ENCODE measurements around the gene RBP2. TPM values are rescaled to one million over a fixed set of nuclear protein-coding genes. Genes with fewer than 3 reads are reported as not detected.
"Not testable (repeated sequence)": the region's sequence is repeated elsewhere in the genome, so short reads cannot be mapped to it uniquely, and the experiment has no call there.

The RBP2 gene
- total RNA-seq, 1 experiment from 2014 or later = not detected

- POLR2A ChIA-PET = interaction anchor here (1.2 kb wide), 1 partner anchor 29 kb away, joined by 5 read pairs; the partner anchor contains the start of gene COPB2
- no peak for TF ChIP-seq CTCF (IDR thresholded peaks at IDR 0.05; ENCODE audit: unreplicated experiment)
- Mint-ChIP-seq H3K4me3 (ENCODE audit: unreplicated experiment) (no peak overlapping the region), H3K36me3 (ENCODE audit: insufficient read depth, unreplicated experiment) (peaks cover 9% of the 10 kb centered on the region), H3K9me3 (ENCODE audit: unreplicated experiment) (peaks cover 21% of the 10 kb centered on the region), H3K27me3 (ENCODE audit: insufficient read depth, unreplicated experiment) (no peaks in the 10 kb centered on the region), H3K27ac (ENCODE audit: low read depth, unreplicated experiment) (no peak overlapping the region), H3K4me1 (ENCODE audit: insufficient read depth, unreplicated experiment) (no peaks in the 10 kb centered on the region)
- intact Hi-C loops (cut with micrococcal nuclease) = no loop called here
- DNase-seq (ENCODE audit: unreplicated experiment) = no peak
- CTCF ChIA-PET = interaction anchor here (0.6 to 11.0 kb wide), 4 partner anchors 10 to 528 kb away, joined by 3 to 234 read pairs (median 8); no protein-coding TSS in a partner anchor
- no TSS peak for BruUV-seq (replicated peaks)
Observed at GRCh38 chr3:139418144-139418543, 58.2 kb downstream of the RBP2 start.

GRCh38 chr3:139416275-139416674 lies 60.0 kb downstream of the RBP2 start:
- TF ChIP-seq CTCF (IDR thresholded peaks at IDR 0.05; ENCODE audit: unreplicated experiment) = no peak
- CTCF ChIA-PET = no interaction called here

GRCh38 chr3:139414608-139415224 lies 61.6 kb downstream of the RBP2 start:
- no peak for TF ChIP-seq CTCF (IDR thresholded peaks at IDR 0.05; ENCODE audit: unreplicated experiment)
- DNase-seq (ENCODE audit: unreplicated experiment) = no peak
- H3K4me1 Mint-ChIP-seq (ENCODE audit: insufficient read depth, unreplicated experiment) = no peaks in the 10 kb centered on the region
- intact Hi-C loops (cut with micrococcal nuclease) = no loop called here
- peaks cover 44% of the 10 kb centered on the region for H3K9me3 Mint-ChIP-seq (ENCODE audit: unreplicated experiment)
- ChIA-PET CTCF (interaction anchor here (0.6 to 1.1 kb wide), 2 partner anchors 9 to 86 kb away, joined by 3 read pairs; no protein-coding TSS in a partner anchor), POLR2A (no interaction called here)
- BruUV-seq (replicated peaks) = no TSS peak
- peaks cover 5% of the 10 kb centered on the region for H3K36me3 Mint-ChIP-seq (ENCODE audit: insufficient read depth, unreplicated experiment)
- H3K27me3 Mint-ChIP-seq (ENCODE audit: insufficient read depth, unreplicated experiment) = no peaks in the 10 kb centered on the region
- no peak overlapping the region for H3K4me3 Mint-ChIP-seq (ENCODE audit: unreplicated experiment)
- no peak overlapping the region for H3K27ac Mint-ChIP-seq (ENCODE audit: low read depth, unreplicated experiment)

More at GRCh38 chr3:139416275-139416674, 60.0 kb downstream of the RBP2 start:
- POLR2A ChIA-PET = interaction anchor here (1.3 kb wide), 1 partner anchor 26 kb away, joined by 3 read pairs; the partner anchor contains the start of gene COPB2
- intact Hi-C loops (cut with micrococcal nuclease) = no loop called here
- H3K9me3 Mint-ChIP-seq (ENCODE audit: unreplicated experiment) = peaks cover 38% of the 10 kb centered on the region
- peaks cover 5% of the 10 kb centered on the region for H3K36me3 Mint-ChIP-seq (ENCODE audit: insufficient read depth, unreplicated experiment)
- no peak overlapping the region for H3K27ac Mint-ChIP-seq (ENCODE audit: low read depth, unreplicated experiment)
- H3K27me3 Mint-ChIP-seq (ENCODE audit: insufficient read depth, unreplicated experiment) = no peaks in the 10 kb centered on the region
- no peak overlapping the region for H3K4me3 Mint-ChIP-seq (ENCODE audit: unreplicated experiment)
- no TSS peak for BruUV-seq (replicated peaks)
- DNase-seq (ENCODE audit: unreplicated experiment) = no peak
- no peaks in the 10 kb centered on the region for H3K4me1 Mint-ChIP-seq (ENCODE audit: insufficient read depth, unreplicated experiment)

GRCh38 chr3:139412891-139413290 lies 63.4 kb downstream of the RBP2 start:
- H3K4me1 Mint-ChIP-seq (ENCODE audit: insufficient read depth, unreplicated experiment); H3K27me3 Mint-ChIP-seq (ENCODE audit: insufficient read depth, unreplicated experiment); BruUV-seq (replicated peaks); H3K4me3 Mint-ChIP-seq (ENCODE audit: unreplicated experiment); H3K27ac Mint-ChIP-seq (ENCODE audit: low read depth, unreplicated experiment); DNase-seq (ENCODE audit: unreplicated experiment); H3K36me3 Mint-ChIP-seq (ENCODE audit: insufficient read depth, unreplicated experiment); intact Hi-C loops (cut with micrococcal nuclease): not testable (repeated sequence)
- peaks cover 51% of the 10 kb centered on the region for H3K9me3 Mint-ChIP-seq (ENCODE audit: unreplicated experiment)
- ChIA-PET POLR2A (interaction anchor here (0.6 to 1.4 kb wide), 2 partner anchors 11 to 23 kb away, joined by 3 read pairs; no protein-coding TSS in a partner anchor), CTCF (interaction anchor here (0.5 to 1.2 kb wide), 5 partner anchors 11 to 821 kb away, joined by 3 read pairs; no protein-coding TSS in a partner anchor)

Other genes starting within 250 kb of the RBP2 start
- 65.0 and 65.3 TPM in 2 replicates for gene MRPS22, start 132.5 kb downstream of the RBP2 start, total RNA-seq (2022)
- gene COPB2, start 86.9 kb downstream of the RBP2 start, total RNA-seq (2022) = 152 and 190 TPM in 2 replicates
- not detected in 2 replicates for gene RBP1, start 63.2 kb upstream of the RBP2 start, total RNA-seq (2022)
- gene NMNAT3, start 201.5 kb upstream of the RBP2 start, total RNA-seq (2022) = 1.0 and 1.9 TPM in 2 replicates

Measured in MCF 10A (cell line).